ENCODE measurements around the gene AGO1.

AGO1 gene

DNA sequence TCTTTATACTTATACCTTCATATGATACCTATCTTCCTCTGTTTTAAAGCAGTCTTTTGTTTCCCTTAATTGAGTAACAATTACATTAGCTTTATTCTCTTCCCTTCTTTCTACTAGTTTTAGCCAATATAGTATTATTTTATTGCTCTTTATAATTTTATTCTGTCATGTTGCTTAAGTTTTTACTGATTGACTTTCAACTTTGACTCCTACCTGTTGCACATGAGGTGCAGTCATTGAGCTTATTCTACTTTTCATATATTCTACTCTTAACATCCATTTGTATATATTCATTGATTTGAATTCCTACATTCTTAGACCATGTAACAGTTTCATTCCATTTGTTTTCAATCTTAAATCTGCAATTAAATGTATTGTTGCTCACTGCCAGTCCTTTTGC lies 97.1 kb downstream of the AGO1 start:
- DNase-seq (ENCODE audit: low read depth), result no peak

Data from stimulated activated CD8-positive, alpha-beta memory T cell treated with anti-CD3 and anti-CD28 coated beads, Interleukin-12 subunit alpha, Interleukin-12 subunit beta, amount 100 ng/mL, for 4 hours (primary cell).